Measurements from ENCODE around the gene SLC16A5.
"Not testable (repeated sequence)": the region's sequence is repeated elsewhere in the genome, so short reads cannot be mapped to it uniquely, and the experiment has no call there.

Gene SLC16A5

GRCh38 chr17:75133607-75134347, 46.0 kb downstream of the SLC16A5 start:
- DNase-seq (ENCODE audit: low spot score): not testable (repeated sequence)

GRCh38 chr17:75135452-75135851, 47.7 kb downstream of the SLC16A5 start:
- no peak for DNase-seq (ENCODE audit: low spot score)

- DNase-seq (ENCODE audit: low spot score): no peak
These were observed 48.2 kb downstream of the SLC16A5 start for GRCh38 chr17:75135946-75136345.

GRCh38 chr17:75137762-75138161, 50.0 kb downstream of the SLC16A5 start:
- DNase-seq (ENCODE audit: low spot score): not testable (repeated sequence)

GRCh38 chr17:75138519-75138918, 50.8 kb downstream of the SLC16A5 start:
- DNase-seq (ENCODE audit: low spot score): no peak

- no peak for DNase-seq (ENCODE audit: low spot score)
These were observed 54.6 kb downstream of the SLC16A5 start for GRCh38 chr17:75142236-75142971.

GRCh38 chr17:75144816-75145512, 57.2 kb downstream of the SLC16A5 start:
- no peak for DNase-seq (ENCODE audit: low spot score)

GRCh38 chr17:75146592-75146991, 58.8 kb downstream of the SLC16A5 start:
- DNase-seq (ENCODE audit: low spot score): no peak

GRCh38 chr17:75147878-75148546, 60.3 kb downstream of the SLC16A5 start:
- no peak for DNase-seq (ENCODE audit: low spot score)

GRCh38 chr17:75151930-75152329, 64.2 kb downstream of the SLC16A5 start:
- no peak for DNase-seq (ENCODE audit: low spot score)

- no peak for DNase-seq (ENCODE audit: low spot score)
These were observed 64.8 kb downstream of the SLC16A5 start for GRCh38 chr17:75152523-75152921.

- peak; percentile 59 for DNase-seq (ENCODE audit: low spot score)
These were observed 65.4 kb downstream of the SLC16A5 start for GRCh38 chr17:75152922-75153779.

- DNase-seq (ENCODE audit: low spot score): no peak
These were observed 66.0 kb downstream of the SLC16A5 start for GRCh38 chr17:75153780-75154194.

- DNase-seq (ENCODE audit: low spot score): peak; percentile 98
These were observed 66.7 kb downstream of the SLC16A5 start, which contains the start of gene JPT1 for GRCh38 chr17:75154195-75155106. Gene JPT1, minus strand, starts transcription at chr17:75154512. Its CDS starts 115 bp downstream, at chr17:75154397.

- no peak for DNase-seq (ENCODE audit: low spot score)
These were observed 67.4 kb downstream of the SLC16A5 start for GRCh38 chr17:75155191-75155601.

Measured in LoVo (cell line).